SW480 (cell line): ENCODE results near the gene ANKK1.

Experiments used
- DNase-seq: peaks from one replicate; pipeline ENCODE4 v3.0.0-alpha.2; 2016; ENCODE audit warnings: low spot score

The ANKK1 gene

DNA sequence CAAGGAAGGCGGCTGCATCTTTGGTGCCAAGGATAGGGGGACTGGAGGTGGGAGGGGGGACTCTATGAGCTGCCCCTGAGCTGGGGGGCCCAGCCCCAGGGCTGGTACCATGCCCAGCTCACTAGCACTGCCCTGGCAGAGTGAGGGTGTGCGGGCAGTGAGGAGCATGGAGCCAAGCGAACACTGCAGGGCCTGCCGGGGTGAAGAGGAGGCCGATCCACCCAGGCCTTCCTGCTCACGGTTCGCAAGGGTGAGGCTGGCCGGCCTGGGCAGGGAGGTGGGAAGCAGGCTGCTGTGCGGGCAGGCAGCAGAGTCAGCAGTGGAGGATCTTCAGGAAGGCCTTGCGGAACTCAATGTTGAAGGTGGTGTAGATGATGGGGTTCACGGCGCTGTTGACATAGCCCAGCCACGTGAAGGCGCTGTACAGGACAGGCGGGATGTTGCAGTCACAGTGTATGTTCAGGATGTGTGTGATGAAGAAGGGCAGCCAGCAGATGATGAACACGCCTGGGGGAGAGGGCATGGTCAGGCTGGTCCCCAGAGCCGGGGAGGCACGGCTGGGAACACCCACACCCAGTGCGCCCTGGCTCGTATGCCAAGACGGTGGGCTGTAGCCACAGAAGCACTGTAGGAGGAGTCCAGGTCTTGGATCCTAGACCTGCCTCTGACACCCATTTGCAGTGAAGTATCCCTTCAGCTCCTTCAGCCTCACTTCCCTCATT is 23.0 kb downstream of the ANKK1 start:
- no peak for DNase-seq

DNA sequence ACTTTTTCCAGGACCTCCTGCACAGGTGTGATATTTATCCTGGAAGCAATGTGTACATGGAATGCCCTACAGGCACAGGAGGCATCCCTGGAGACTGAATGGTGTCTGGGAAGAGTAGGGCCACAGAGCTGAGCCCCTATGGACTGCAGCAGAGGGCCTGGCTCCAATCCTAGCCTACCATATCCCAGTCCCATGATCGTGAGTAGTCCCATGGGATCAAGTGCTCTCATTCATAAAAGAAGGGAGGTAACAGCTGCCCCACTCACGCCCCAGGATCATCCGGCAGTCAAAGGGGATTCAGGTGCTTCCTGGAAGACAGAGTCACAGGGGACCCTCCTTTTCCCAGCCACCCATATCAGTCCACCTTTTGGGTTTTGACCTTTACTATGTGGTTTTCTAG is 24.0 kb downstream of the ANKK1 start:
- no peak for DNase-seq

DNA sequence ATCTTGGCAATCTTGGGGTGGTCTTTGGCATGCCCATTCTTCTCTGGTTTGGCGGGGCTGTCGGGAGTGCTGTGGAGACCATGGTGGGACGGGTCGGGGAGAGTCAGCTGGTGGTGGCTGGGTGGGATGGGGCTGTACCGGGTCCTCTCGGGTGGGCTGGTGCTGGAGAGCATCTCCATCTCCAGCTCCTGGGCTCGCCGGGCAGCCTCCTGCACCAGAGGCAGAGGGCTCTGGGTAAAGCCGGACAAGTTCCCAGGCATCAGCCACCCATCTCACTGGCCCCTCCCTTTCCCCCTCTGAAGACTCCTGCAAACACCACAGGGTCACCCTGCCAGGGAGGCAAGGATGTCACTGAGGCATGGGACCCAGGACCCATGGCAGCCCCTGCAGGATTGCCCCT is 25.1 kb downstream of the ANKK1 start:
- no peak for DNase-seq

DNA sequence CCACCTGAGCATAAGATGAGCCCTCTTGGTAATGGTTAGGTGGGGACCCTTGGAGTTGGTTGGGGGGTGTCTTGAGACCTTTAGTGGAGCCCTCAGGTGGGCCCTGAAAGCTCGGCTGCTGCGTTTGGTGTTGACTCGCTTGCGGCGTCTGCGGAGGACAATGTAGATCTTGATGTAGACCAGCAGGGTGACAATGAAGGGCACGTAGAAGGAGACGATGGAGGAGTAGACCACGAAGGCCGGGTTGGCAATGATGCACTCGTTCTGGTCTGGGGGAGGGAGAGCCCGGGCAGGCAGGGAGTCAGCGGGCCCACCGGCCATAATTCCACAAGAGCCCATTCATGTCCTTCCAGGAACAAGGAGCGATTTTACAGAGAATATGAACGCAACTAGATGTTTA is 27.8 kb downstream of the ANKK1 start:
- DNase-seq: no peak

DNA sequence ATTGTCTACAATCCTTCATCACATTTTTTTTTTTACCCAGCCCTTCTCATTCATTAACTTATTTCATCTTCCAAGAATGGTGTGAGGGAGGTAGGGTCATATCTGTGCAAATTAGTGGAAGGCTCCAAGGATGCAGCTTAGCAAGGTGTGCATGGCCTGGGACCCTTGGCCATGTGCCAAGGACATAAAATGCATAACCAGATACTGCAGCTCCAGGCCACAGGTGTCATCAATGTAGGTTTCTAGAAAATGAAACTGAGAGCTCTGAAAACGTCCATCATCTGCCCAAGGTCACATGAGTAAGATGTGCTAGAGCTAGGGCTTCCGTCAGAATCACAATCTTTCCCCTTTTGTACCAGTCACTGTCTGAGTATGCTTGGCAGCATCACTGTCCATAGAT is 29.8 kb downstream of the ANKK1 start:
- no peak for DNase-seq

DNA sequence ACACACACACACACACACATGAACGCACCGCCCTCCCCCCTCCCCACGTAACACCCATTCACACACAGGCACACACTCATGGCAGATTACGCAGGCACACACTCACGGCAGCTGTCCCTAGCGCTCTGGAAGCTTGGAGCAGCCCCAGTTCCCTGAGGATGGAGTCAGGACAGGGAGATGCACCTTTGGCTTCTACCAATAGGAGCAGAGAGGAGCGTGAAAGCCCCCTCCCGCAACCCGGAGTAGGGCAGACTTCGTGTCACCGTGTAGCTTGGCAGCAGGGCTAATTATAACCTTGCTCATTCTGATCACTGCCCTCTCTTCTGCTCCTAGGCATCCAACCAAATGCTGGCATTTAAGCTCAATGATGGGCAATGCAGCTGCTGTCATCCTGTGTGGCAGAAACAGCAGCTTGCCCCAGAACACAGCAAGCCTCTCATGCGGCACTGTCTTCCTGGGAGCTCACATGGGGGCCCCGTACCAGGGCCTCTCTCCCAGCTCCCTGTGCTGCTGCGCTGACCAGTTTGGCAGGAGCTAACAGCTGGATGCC is 31.9 kb downstream of the ANKK1 start:
- no peak for DNase-seq

DNA sequence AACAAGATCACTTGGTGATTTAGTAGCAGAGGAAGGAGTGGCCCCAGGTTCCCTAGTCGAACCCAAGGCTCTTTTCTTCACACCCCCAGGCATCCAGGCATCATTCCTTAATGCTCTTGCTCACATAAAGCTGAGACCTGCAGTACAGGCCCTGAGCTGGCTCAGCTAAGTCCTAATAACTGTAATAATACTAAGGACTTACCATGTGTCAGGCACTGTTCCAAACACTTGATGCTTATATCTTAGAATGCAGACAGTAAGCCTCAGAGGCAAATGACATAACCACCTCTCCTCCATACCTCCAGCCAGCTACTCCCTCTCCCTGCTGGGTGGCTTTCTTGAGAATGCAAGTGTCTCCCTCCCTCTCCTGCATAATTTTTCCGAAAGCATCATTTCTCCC is 33.2 kb downstream of the ANKK1 start:
- DNase-seq: no peak

DNA sequence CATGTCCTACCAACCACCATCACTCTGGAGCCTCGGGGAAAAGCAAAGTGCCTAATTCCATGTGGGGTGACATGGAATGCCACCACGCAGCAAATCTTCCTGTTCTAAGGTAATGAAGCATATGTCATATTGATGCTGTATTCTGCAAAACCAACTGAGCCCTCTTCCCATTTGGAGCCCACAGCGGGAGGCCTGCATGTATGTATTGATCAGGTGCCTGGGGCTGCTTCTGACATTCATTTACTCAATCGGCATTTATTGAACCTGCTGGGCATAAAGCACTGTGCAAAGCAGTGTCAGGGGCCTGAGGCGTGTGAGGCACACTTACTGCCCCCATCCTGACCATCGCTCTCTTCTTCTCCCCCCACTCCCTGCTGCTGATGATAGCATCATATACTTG is 39.1 kb downstream of the ANKK1 start:
- DNase-seq: no peak

DNA sequence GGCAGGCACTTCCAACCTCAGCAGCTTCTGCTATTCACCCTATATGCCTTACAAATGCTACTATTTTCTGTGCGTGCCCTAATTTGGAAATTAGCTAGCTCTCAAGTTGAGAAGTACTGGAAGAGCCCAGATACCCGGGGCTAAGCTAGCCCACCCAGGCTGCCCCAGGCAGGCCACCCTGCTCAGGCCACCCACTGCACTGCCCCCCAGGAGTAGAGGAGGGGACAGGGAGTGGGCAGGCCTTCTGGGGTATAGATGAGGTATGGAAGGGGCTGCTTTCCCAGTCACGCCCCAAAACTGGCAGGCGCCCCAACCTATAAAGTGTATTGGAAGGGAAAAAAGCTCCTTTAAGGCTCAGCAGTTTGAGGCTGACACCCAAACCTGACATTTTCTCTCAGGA is 44.2 kb downstream of the ANKK1 start:
- DNase-seq: no peak

DNA sequence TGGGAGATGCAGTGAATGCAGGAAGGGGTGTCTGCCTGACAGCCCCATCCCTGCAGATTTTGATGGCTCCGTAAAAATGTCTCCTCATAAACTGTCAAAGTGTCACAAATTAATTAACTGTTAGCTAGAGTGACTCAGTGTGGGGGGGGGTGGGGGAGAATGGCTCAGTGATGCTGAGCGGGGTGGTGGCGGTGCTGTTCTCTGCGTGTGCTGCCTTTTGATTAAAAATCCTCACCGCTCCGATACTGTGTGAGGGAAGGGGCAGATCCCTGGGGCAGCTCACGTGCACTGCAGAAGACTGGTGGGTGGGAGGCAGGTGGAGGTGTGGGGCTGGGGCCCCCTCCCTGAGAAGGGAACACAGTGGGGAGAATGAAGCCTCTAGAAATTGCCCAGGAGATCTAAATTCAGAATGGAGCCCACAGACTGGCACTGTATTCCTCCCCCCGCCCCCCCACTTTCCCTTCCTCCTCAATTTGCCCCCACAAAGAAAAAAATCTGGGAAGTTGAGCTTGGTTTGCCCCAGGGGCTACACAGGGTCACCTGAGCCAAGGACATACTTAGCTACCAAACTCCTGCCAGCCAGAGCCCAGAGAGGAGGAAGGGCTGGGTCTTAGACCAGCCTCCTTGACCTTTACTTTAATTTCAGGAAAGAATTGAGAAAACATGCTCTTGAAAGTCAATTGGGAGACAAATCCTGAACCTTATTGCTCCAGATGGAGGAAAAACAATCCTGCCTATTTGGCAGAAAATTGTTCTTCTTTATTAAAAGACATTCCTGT is 47.8 kb downstream of the ANKK1 start:
- no peak for DNase-seq

DNA sequence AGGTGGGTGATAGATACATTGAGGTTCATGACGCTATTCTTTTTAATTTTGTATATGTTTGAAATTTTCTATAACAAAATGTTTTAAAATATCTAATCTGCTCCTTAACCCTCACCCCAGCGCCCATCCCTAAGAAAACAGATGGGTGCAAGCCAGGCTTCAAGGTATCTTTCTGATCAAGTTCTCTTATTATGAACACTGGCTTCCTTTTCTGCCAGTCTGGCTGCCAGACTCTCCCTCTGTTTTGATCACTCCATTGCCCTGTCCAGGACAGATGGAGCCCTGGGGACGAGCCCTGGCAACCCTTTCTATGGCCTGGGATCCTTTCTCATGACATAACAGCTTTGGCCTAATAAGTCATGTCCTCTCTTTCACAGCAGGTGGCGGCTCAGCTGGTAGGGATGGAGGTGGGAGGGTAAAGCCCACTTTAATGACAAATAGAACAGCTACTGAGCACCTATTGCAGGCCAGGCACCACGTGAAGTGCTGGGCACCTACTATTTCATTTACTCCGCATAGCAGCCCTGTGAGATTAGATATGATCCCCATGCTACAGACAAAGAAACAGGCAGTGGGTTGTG is 49.2 kb downstream of the ANKK1 start:
- no peak for DNase-seq

DNA sequence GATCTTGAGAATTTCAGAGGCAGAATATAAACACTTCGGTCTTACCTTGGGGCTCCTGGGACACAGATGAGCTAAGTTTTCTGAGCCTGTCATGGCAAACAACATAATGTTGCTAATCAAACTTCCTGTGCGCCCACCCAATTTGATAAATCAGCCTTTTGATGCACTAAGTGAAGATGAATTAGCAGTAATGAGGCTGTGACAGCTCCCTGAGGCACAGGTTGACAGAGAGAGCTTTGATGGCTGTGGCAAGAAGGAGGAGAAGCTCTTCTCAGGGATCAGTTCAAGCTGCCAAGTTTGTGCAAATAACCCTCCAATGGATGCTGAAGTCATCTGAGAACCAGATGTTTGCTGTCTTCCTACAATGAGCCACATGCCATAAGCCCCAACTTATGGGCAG is 53.2 kb downstream of the ANKK1 start:
- no peak for DNase-seq

DNA sequence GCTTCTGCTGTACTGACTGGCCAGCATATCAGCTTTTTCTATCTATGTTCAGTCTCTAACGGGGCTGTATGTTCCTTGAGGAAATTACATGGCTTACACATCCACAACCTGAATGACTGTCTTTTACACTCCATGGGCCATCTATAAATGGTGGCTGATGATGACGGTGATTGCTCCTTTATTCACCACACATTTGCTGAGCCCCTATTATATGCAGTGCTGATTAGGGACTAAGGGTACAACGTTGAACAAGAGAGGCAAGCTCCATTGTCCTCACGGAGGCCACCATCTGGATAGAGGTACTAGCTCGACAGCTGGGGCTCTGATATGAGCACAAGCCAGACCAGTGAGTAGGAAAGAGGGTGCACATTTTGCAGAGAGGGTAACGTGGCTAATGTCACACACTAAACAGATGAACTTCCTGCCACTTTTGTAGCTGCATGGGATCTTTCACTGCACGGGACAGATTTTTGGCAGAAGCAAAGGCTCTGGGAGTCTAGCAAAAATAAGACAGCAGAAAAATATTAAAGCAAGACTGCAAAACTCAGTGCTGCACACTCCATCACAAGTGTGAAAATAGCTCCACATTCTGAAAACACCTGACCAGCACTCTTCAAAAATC is 57.0 kb downstream of the ANKK1 start:
- DNase-seq: no peak

DNA sequence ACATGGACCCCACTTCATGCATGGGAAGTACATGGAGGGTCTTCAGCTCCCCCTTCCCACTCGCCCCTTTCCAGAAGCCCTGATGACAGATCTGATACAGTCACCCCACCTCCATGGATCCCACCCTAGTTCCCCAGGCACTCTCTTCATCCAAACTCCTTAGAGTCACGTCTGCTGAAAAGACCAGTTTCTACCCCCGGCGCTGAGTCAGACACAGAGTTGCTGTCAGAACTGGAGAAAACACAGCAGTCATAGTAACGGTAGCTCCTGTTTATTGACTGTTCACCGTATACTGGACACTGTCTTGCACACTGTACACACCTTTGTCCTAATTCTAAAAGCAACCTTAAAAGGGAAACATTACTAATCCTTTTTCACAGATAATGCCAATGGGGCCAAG is 58.5 kb downstream of the ANKK1 start:
- DNase-seq: no peak

DNA sequence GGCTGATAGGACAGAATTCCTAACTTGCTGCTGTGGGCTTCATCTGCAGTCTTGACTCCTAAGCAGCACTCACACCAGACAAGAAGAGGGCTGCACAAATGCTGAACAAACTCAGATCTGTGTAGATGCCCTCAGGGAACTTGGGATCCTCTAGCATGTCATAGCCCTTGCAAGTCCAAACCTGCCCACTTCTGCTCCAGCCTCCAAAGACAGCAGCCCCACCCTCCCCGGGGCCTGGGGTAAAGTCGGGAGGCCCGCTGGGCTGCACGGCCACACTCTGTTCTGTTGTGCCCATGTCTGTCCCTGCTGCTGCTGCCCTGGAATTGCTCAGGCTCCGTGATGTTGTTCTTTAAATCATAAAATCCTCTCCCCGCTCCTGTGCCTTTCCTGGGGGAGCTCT is 59.4 kb downstream of the ANKK1 start:
- peak; percentile 7 for DNase-seq

DNA sequence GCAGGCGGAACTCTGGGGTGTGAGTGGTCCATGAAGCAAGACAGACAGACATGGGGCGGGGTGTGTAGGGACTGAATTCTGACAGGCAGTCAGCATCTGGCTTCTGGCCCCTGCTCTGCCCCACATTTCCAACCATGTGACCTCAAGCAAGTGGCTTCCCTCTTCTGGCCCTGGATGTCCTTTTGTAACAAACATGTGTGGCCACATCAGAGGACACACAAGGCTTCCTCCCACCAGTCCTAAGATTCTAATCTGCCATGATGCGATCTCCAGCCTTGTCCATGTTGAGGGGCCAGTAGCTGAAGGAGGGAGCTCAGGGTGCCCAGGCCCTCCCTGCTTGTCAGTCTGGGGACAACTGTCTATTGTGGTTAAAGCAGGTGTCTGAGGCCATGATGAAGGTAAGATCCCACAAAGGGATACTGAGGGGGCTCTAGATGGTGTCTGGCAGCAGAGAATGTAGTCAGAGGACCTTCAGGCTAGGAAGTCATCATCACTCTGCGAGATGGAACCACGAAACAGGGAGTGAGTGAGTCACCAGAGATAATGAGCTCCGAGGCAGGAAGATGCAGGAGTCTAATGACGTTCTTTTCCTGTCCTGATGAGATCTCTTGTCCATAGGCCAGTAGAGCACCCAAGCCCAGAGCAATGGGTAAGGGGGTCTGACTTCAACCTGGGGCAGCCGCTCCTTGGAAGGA is 60.2 kb downstream of the ANKK1 start:
- peak; percentile 46 for DNase-seq

DNA sequence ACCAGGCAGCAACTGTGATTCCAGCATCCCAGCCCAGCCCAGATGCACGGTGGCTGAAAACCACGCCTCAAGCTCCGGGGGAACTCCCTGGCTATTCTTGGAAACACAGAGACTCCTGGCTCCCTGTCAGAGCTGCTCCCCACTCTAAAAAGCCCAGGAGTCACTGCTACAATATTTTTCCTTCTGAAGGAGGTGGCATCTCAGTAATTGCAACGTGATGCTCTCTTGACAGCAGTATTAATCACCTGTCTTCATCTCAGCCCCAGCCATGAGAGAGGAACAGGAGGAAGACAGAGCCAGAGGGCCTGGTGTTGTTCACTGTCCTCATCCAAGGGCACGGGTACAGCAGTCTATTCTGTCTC is 60.7 kb downstream of the ANKK1 start:
- DNase-seq: no peak

DNA sequence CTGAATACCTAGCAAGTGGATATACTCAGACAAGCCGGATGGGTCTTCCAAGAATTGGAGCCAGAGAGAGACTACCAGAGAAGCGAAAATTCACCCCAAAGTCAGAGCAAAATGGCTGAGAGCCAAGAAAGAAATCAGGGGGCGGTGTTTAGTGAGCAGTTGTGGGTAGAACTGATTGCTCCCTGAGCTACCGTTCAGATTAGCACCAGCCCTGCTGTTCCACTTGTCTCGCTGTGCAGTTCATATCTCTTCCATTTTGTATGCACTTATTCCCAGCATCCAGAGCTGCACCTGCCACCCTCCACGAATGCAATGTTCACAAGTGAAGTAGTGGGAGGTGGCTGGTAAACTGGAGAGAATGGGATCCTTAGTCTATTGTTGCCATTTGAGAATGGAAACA is 62.2 kb downstream of the ANKK1 start:
- no peak for DNase-seq
